Pancreas (tissue), 10 donors: ENCODE measurements around the gene STK32A. TPM values are rescaled to one million over a fixed set of nuclear protein-coding genes. Genes with fewer than 3 reads are reported as not detected.
A peak's percentile ranks its signal among the peaks of the same experiment; 100 is the strongest.
"Not testable (repeated sequence)": the region's sequence is repeated elsewhere in the genome, so short reads cannot be mapped to it uniquely, and the experiment has no call there.

Experiments
- ATAC-seq, 4 donors: fragments of 200-7000 bp; cut with Tn5 transposase; one replicate each; pipeline versions ENCODE4 v1.8.0 to v1.9.1; 2020; ENCODE audit warnings: mild to moderate bottlenecking in 4 of 4, moderate library complexity in 4 of 4
- DNase-seq, 6 donors: peaks; one replicate each; pipeline ENCODE4 v3.0.0-alpha.2; 2020
- FAIRE-seq: peaks from 2 replicates; lab custom pipeline; 2012; peaks lifted over from hg19 to GRCh38; lab: Jason Lieb, UNC
- H3K27ac ChIP-seq, 4 donors: fragments of 200-600 bp; sonication (generic); 1 replicate in 3 of 4; 2 replicates in 1 of 4; pipeline versions ENCODE4 v1.5.0 to v1.8.0; 2020
- H3K27me3 ChIP-seq, 4 donors: fragments of 200-600 bp; one replicate each; pipeline ENCODE4 v1.8.0; 2021
- H3K36me3 ChIP-seq, 3 donors: fragments of 200-600 bp; sonication (generic) in 1 of 3; one replicate each; pipeline versions ENCODE4 v1.5.0 to v1.8.0; 2020 to 2021
- H3K4me1 ChIP-seq, 3 donors: fragments of 200-600 bp; one replicate each; pipeline ENCODE4 v1.8.0; 2021
- H3K4me3 ChIP-seq, 4 donors: fragments of 200-600 bp; sonication (generic) in 2 of 4; one replicate each; pipeline versions ENCODE4 v1.5.0 to v1.8.0; 2020 to 2021
- H3K9me3 ChIP-seq, 4 donors: fragments of 200-600 bp; one replicate each; pipeline ENCODE4 v1.8.0; 2021
- WGBS, 2 donors: extraction: QIAGEN DNeasy Blood & Tissue Kit; methylation state at CpG; one replicate each; pipeline ENCODE4 v1.1.7; 2013; 5-methylcytosine and 5-hydroxymethylcytosine counted together
- intact Hi-C, 3 donors: fragments of 100-400 bp; cut with DNase I; formaldehyde crosslinking; loops; one replicate each; pipeline versions ENCODE4 v1.11.1 to v1.14.2; 2022
- polyA plus RNA-seq, 2 donors: library from polyadenylated mRNA; stranded (reverse); fragments of 200-250 nt; gene quantifications; one replicate each; pipeline ENCODE4 v1.2.3, GENCODE V29; 2013
- total RNA-seq, 6 donors: library from RNA; stranded (reverse); fragmentation: NEBNext Ultra II Directional in 4 of 6; extraction: Animal tissue kit (Norgen Biotek cat#: 25700) in 4 of 6; gene quantifications; one replicate each; pipeline versions ENCODE4 v1.2.1 to v1.2.4, GENCODE V29; 2021 to 2023
- TF ChIP-seq, protein P1 (sequence below), 4 donors: fragments of 200-600 bp; sonication (generic) in 3 of 4; IDR thresholded peaks; one replicate each; pipeline versions ENCODE4 v1.5.0 to v1.8.0; 2021; ENCODE audit warnings: antibody characterized with exemption in 4 of 4
- donor health status: healthy with polysubstance abuse.
- donor health status: DM: no; HTN: no; CAD: no; lungs with moderate emphysema.
- donor health status: DM: no; HTN: no; CAD: no.
- donor health status: control.
- donor health status: control.
- donor health status: Bipolar disorder and iron deficiency.
- donor health status: DM: yes; HTN: yes; CAD: no.
- donor health status: DM: no; HTN: no; CAD: no.
- donor health status: DM: no; HTN: no; CAD: no.
- donor health status: DM: yes; HTN: yes; CAD: no.

The STK32A gene
- total and polyA plus RNA-seq, 8 donors: 1.7 to 5.6 (median 3.2) TPM

GRCh38 chr5:147225938-147226337, 8.9 kb upstream of the STK32A start:
- FAIRE-seq (no peak), ATAC-seq (no peak), DNase-seq (no peak)
- TF ChIP-seq, protein P1, sequence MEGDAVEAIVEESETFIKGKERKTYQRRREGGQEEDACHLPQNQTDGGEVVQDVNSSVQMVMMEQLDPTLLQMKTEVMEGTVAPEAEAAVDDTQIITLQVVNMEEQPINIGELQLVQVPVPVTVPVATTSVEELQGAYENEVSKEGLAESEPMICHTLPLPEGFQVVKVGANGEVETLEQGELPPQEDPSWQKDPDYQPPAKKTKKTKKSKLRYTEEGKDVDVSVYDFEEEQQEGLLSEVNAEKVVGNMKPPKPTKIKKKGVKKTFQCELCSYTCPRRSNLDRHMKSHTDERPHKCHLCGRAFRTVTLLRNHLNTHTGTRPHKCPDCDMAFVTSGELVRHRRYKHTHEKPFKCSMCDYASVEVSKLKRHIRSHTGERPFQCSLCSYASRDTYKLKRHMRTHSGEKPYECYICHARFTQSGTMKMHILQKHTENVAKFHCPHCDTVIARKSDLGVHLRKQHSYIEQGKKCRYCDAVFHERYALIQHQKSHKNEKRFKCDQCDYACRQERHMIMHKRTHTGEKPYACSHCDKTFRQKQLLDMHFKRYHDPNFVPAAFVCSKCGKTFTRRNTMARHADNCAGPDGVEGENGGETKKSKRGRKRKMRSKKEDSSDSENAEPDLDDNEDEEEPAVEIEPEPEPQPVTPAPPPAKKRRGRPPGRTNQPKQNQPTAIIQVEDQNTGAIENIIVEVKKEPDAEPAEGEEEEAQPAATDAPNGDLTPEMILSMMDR (IDR thresholded peaks at IDR 0.05): no peak
- no peaks in the 10 kb centered on the region for H3K4me1 ChIP-seq
- H3K4me3 ChIP-seq: no peak overlapping the region
- intact Hi-C loops: loop anchor here in 2 of 3 donors (10.0 kb wide), 2 partner anchors 139 to 149 kb away; no protein-coding TSS in a partner anchor
- H3K36me3 ChIP-seq: no peaks in the 10 kb centered on the region
- 93 to 97% methylated on average over 9 of the region's 9 CpGs for WGBS, 2 donors
- no peak overlapping the region for H3K27ac ChIP-seq
- H3K27me3 ChIP-seq: no peaks in the 10 kb centered on the region
- H3K9me3 ChIP-seq: no peaks in the 10 kb centered on the region

- ATAC-seq (no peak), FAIRE-seq (no peak), DNase-seq (peak in 1 of 6 donors; percentile 33)
- Histone ChIP-seq H3K4me3 (no peak overlapping the region), H3K27ac (no peak overlapping the region), H3K4me1 (no peaks in the 10 kb centered on the region), H3K36me3 (no peaks in the 10 kb centered on the region), H3K9me3 (no peaks in the 10 kb centered on the region), H3K27me3 (no peaks in the 10 kb centered on the region)
- 97% methylated on average over 15 of the region's 15 CpGs for WGBS, 2 donors
- intact Hi-C loops: loop anchor here in 2 of 3 donors (10.0 kb wide), 2 partner anchors 138 to 148 kb away; no protein-coding TSS in a partner anchor
- TF ChIP-seq, protein P1 (IDR thresholded peaks at IDR 0.05): no peak
Measured at GRCh38 chr5:147226512-147226911, 8.3 kb upstream of the STK32A start.

DNA sequence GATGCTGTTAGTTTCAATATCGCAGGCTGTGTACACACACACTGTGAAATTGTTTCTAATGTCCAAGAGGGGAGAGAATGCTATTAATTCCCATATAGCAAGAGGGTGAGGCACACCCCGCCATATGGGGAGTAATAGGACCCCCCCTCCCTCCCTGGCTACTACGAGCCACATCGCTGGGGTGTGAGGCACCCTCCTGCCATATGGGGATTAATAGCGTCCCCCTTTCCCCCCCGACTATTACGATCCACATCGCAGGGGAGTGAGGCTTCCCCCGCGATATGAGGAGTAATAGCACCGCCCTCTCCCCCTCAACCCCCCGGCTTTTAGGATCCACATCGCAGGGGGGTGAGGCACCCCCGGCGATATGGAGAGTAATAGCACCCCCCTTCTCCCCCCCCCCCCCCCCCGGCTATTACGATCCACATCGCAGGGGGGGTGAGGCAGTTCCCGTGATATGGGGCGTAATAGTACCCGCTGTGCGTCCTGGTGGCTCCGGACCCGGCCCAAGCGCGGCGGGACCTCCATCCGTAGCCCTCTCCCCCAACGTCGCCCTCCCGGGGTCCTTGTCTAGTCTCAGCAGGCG, 494 bp upstream of the STK32A start:
- H3K27ac ChIP-seq: peak overlapping the region; percentile 35 to 64 (median 49)

DNA sequence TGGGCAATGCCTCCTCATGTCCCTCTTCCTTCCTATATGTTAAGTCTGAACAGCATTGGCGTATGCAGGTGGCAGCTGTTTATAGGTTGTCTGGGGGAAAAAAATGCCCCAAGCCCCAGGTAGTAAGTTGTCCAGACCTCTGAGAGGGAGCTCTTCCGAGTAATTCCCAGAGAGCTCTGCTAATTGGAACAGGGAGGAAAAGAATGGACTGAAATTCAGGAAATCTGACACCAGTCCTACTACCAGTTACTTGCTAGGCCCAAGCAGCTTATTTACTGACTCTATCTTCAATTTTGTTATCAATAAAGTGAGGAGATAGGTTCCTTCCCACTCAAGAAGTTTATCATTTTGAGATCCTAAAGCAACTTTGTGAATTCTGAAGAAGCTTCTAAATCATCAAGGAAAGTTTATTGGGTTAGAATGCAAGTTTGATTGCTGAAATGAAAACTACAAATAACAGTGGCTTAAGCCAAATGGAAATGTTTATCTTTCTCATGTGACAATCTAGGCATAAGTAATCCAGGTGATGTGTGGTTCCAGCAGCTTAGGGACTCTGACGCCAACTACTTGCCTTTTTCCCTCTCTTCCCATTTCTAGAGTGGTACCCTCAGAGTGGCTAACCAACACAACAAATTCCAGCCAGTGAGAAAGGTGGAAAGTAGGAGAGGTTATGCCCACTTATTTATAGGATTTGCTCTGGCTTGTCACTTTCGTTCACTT, 5.6 kb downstream of the STK32A start:
- Histone ChIP-seq H3K4me3 (no peak overlapping the region), H3K27me3 (no peaks in the 10 kb centered on the region), H3K9me3 (no peaks in the 10 kb centered on the region), H3K36me3 (no peaks in the 10 kb centered on the region), H3K4me1 (peaks cover 0 to 6% (median 0%) of the 10 kb centered on the region in 3 donors), H3K27ac (no peak overlapping the region)
- ATAC-seq: peak in 3 of 4 donors; percentile 51 to 71 (median 64)
- TF ChIP-seq, protein P1 (IDR thresholded peaks at IDR 0.05): no peak
- no peak for FAIRE-seq
- intact Hi-C loops: no loop called here
- no peak for DNase-seq
- WGBS, 2 donors: 65 to 67% methylated on average over 4 of the region's 4 CpGs

More for the DNA sequence above, 494 bp upstream of the STK32A start:
- peak in 4 of 6 donors; percentile 17 to 54 (median 19) for DNase-seq
- 1 to 3% methylated on average over 28 to 31 of the region's 32 CpGs for WGBS, 2 donors
- intact Hi-C loops: no loop called here
- peak; percentile 47 to 68 (median 60) for ATAC-seq
- FAIRE-seq: no peak
- H3K4me1 ChIP-seq: no peaks in the 10 kb centered on the region
- H3K36me3 ChIP-seq: no peaks in the 10 kb centered on the region
- H3K27me3 ChIP-seq: no peaks in the 10 kb centered on the region
- TF ChIP-seq, protein P1 (IDR thresholded peaks at IDR 0.05): no peak
- H3K9me3 ChIP-seq: no peaks in the 10 kb centered on the region
- peak overlapping the region; percentile 40 to 59 (median 52) for H3K4me3 ChIP-seq

DNA sequence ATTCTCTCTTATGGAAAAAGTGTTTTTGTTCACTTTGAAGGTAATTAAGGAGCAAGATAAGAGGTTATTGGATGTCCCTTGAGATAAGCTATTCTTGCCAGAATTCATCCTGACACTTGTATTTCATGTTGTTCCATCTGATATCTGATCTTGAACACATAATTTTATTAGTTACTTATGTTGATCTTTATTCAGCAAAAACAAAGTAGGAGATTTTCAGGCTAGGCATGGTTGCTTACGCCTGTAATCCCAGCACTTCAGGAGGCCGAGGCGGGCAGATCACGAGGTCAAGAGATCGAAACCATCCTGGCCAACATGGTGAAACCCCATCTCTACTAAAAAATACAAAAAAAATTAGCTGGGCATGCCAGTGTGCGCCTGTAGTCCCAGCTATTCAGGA, 8.4 kb downstream of the STK32A start:
- H3K36me3 ChIP-seq, FAIRE-seq, H3K4me1 ChIP-seq, H3K9me3 ChIP-seq, DNase-seq, H3K4me3 ChIP-seq, intact Hi-C loops, ATAC-seq, H3K27ac ChIP-seq, H3K27me3 ChIP-seq: not testable (repeated sequence)
- 89 to 97% methylated on average over 2 to 6 of the region's 6 CpGs for WGBS, 2 donors
